CD14-positive monocyte (primary cell): ENCODE results near the gene SLAMF9. TPM values are rescaled to one million over a fixed set of nuclear protein-coding genes. Genes with fewer than 3 reads are reported as not detected.
A peak's percentile ranks its signal among the peaks of the same experiment; 100 is the strongest.

Experiments
- DNase-seq, 3 donors: peaks; one replicate each; pipeline ENCODE4 v3.0.0-alpha.2; 2011 to 2022
- H2AFZ ChIP-seq: 2 replicates; pipeline ENCODE4 v1.6.0; 2012; ENCODE audit warnings: mild to moderate bottlenecking, low read depth, low read length, inconsistent platforms; ENCODE audit not compliant: insufficient read depth, poor library complexity, severe bottlenecking
- H3K27ac ChIP-seq, 2 donors: 1 replicate in 1 of 2; 2 replicates in 1 of 2; pipeline ENCODE4 v1.5.1; 2012 to 2013; ENCODE audit warnings: low read length in 2 of 2, control low read depth in 1 of 2, inconsistent platforms in 1 of 2, low read depth in 1 of 2, mild to moderate bottlenecking in 1 of 2
- H3K27me3 ChIP-seq, 2 donors: one replicate each; pipeline versions ENCODE4 v1.6.0 to v1.6.1; 2011 to 2013; ENCODE audit warnings: low read length in 2 of 2; ENCODE audit not compliant: control insufficient read depth in 2 of 2, insufficient read depth in 2 of 2
- H3K36me3 ChIP-seq, 2 donors: replicated peaks in 1 of 2; 1 replicate in 1 of 2; 2 replicates in 1 of 2; pipeline versions ENCODE4 v1.5.1 to v1.6.1; 2012 to 2013; ENCODE audit warnings: low read length in 2 of 2, control low read depth in 1 of 2, inconsistent platforms in 1 of 2, mild to moderate bottlenecking in 1 of 2; ENCODE audit not compliant: insufficient read depth in 2 of 2, control insufficient read depth in 1 of 2
- H3K4me1 ChIP-seq, 2 donors: 1 replicate in 1 of 2; 2 replicates in 1 of 2; pipeline versions ENCODE4 v1.5.1 to v1.6.1; 2012 to 2013; ENCODE audit warnings: low read length in 2 of 2, control low read depth in 1 of 2, inconsistent platforms in 1 of 2, mild to moderate bottlenecking in 1 of 2, moderate library complexity in 1 of 2; ENCODE audit not compliant: insufficient read depth in 2 of 2, control insufficient read depth in 1 of 2
- H3K4me2 ChIP-seq: replicated peaks from 2 replicates; pipeline ENCODE3; 2012; ENCODE audit warnings: low read length, moderate library complexity, mild to moderate bottlenecking; ENCODE audit not compliant: poor library complexity, severe bottlenecking; ENCODE audit errors: extremely low read depth
- H3K4me3 ChIP-seq, 3 experiments: fragments of 200-600 bp in 1 of 3; sonication (generic) in 1 of 3; replicated peaks in 1 of 3; 1 replicate in 2 of 3; 2 replicates in 1 of 3; pipeline ENCODE4 v1.5.1; 2011 to 2013; ENCODE audit warnings: low read length in 3 of 3, mild to moderate bottlenecking in 3 of 3, control low read depth in 2 of 3, low read depth in 2 of 3, inconsistent platforms in 1 of 3, moderate library complexity in 1 of 3
- H3K79me2 ChIP-seq: 2 replicates; pipeline ENCODE4 v1.6.0; 2012; ENCODE audit warnings: mild to moderate bottlenecking, control low read depth, inconsistent platforms, low read length, moderate library complexity; ENCODE audit not compliant: insufficient read depth
- H3K9ac ChIP-seq: 2 replicates; pipeline ENCODE4 v1.6.0; 2017; ENCODE audit warnings: low read length, mild to moderate bottlenecking; ENCODE audit not compliant: insufficient read depth, poor library complexity, severe bottlenecking
- H3K9me3 ChIP-seq, 2 donors: replicated peaks in 1 of 2; 1 replicate in 1 of 2; 2 replicates in 1 of 2; pipeline versions ENCODE4 v1.5.1 to v1.6.1; 2012 to 2013; ENCODE audit warnings: low read length in 2 of 2, control low read depth in 1 of 2; ENCODE audit not compliant: control insufficient read depth in 1 of 2, insufficient read depth in 1 of 2
- H4K20me1 ChIP-seq: 2 replicates; pipeline ENCODE4 v1.6.0; 2012; ENCODE audit warnings: mild to moderate bottlenecking, low read length, control low read depth, moderate library complexity; ENCODE audit not compliant: insufficient read depth
- H3K27ac Mint-ChIP-seq, 7 donors: one replicate each; pipeline ENCODE4 v1.8.0; 2020; ENCODE audit warnings: mild to moderate bottlenecking in 7 of 7, mixed read lengths in 7 of 7, moderate library complexity in 6 of 7, inconsistent platforms in 2 of 7
- H3K27me3 Mint-ChIP-seq, 3 donors: one replicate each; pipeline ENCODE4 v1.8.0; 2021 to 2022; ENCODE audit warnings: low read depth in 3 of 3, mild to moderate bottlenecking in 3 of 3, mixed read lengths in 3 of 3, moderate library complexity in 3 of 3, inconsistent platforms in 1 of 3
- H3K36me3 Mint-ChIP-seq, 2 donors: one replicate each; pipeline ENCODE4 v1.8.0; 2020; ENCODE audit warnings: mixed read lengths in 2 of 2, inconsistent platforms in 1 of 2, mild to moderate bottlenecking in 1 of 2
- H3K4me1 Mint-ChIP-seq: one replicate; pipeline ENCODE4 v1.8.0; 2020; ENCODE audit warnings: mild to moderate bottlenecking, mixed read lengths
- H3K4me3 Mint-ChIP-seq, 2 donors: one replicate each; pipeline ENCODE4 v1.8.0; 2020; ENCODE audit warnings: mild to moderate bottlenecking in 2 of 2, mixed read lengths in 2 of 2, moderate library complexity in 1 of 2
- H3K9me3 Mint-ChIP-seq, 7 donors: one replicate each; pipeline ENCODE4 v1.8.0; 2020 to 2022; ENCODE audit warnings: mixed read lengths in 7 of 7, mild to moderate bottlenecking in 6 of 7, moderate library complexity in 6 of 7, inconsistent platforms in 2 of 7
- WGBS: methylation state at CpG from one replicate; pipeline ENCODE4 v1.1.5; 2013; ENCODE audit warnings: missing lambda C conversion rate; ENCODE audit not compliant: insufficient coverage; 5-methylcytosine and 5-hydroxymethylcytosine counted together
- intact Hi-C, 2 donors: fragments of 100-400 bp; cut with micrococcal nuclease; formaldehyde crosslinking; loops; one replicate each; pipeline versions ENCODE4 v1.15.0 to v1.15.1; 2023
- polyA plus RNA-seq, 3 donors: library from polyadenylated mRNA; depleted of rRNA in 1 of 3; unstranded in 2 of 3; stranded (reverse) in 1 of 3; fragments of 300-500 nt in 2 of 3; fragments of >200 nt in 1 of 3; fragmentation: Illumina TruSeq in 2 of 3; gene quantifications; 1 replicate in 2 of 3; 2 replicates in 1 of 3; pipeline ENCODE4 v1.2.3, GENCODE V29; 2012 to 2021
- TF ChIP-seq, protein P1 (sequence below): fragments of 200-600 bp; IDR thresholded peaks from one replicate; pipeline ENCODE4 v1.8.0; 2022; ENCODE audit warnings: antibody characterized with exemption, mild to moderate bottlenecking

The SLAMF9 gene
- polyA plus RNA-seq, 3 donors: 0.17 TPM; not detected in 2

DNA sequence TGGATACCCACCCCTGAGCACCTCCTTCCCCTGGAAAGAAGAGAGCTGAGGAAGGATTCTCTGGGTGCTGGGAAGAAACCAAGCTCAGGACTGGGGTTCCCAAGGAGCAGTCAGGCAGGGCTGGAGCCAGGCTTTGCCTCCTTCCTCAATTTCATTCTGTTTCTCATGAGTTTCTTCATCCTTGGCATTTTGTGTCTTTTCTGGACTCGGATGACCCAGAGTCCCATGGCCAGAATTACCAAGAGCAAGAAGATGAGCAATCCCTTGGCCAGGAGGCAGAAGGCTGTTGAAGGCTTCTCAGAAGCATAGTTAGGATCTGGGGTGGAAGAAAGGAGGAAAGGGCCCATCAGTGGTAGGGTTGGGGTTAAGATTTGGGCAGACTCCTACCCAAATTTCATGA lies 2.5 kb downstream of the SLAMF9 start:
- WGBS: 100% methylated on average over 1 of the region's 1 CpG
- peaks cover 0 to 5% of the 10 kb centered on the region in 2 donors for H3K36me3 Mint-ChIP-seq
- Histone ChIP-seq H3K36me3 (no peaks in the 10 kb centered on the region), H2AFZ (no peak overlapping the region), H3K27me3 (peaks cover 0 to under 1% of the 10 kb centered on the region in 2 donors), H3K9me3 (no peaks in the 10 kb centered on the region), H3K9ac (no peak overlapping the region), H3K79me2 (no peaks in the 10 kb centered on the region), H3K27ac (no peak overlapping the region), H3K4me3 (no peak overlapping the region), H3K4me1 (peaks cover 14 to 23% of the 10 kb centered on the region in 2 donors), H4K20me1 (no peaks in the 10 kb centered on the region), H3K4me2 (no peak overlapping the region)
- intact Hi-C loops: no loop called here
- peaks cover 25% of the 10 kb centered on the region for H3K4me1 Mint-ChIP-seq
- H3K9me3 Mint-ChIP-seq: peaks cover 0 to 3% (median 0%) of the 10 kb centered on the region in 7 donors
- H3K27ac Mint-ChIP-seq: peak overlapping the region in 2 of 7 donors; percentile 9 to 19
- H3K4me3 Mint-ChIP-seq: no peak overlapping the region
- TF ChIP-seq, protein P1, sequence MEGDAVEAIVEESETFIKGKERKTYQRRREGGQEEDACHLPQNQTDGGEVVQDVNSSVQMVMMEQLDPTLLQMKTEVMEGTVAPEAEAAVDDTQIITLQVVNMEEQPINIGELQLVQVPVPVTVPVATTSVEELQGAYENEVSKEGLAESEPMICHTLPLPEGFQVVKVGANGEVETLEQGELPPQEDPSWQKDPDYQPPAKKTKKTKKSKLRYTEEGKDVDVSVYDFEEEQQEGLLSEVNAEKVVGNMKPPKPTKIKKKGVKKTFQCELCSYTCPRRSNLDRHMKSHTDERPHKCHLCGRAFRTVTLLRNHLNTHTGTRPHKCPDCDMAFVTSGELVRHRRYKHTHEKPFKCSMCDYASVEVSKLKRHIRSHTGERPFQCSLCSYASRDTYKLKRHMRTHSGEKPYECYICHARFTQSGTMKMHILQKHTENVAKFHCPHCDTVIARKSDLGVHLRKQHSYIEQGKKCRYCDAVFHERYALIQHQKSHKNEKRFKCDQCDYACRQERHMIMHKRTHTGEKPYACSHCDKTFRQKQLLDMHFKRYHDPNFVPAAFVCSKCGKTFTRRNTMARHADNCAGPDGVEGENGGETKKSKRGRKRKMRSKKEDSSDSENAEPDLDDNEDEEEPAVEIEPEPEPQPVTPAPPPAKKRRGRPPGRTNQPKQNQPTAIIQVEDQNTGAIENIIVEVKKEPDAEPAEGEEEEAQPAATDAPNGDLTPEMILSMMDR: no peak
- peaks cover 0 to 11% (median 0%) of the 10 kb centered on the region in 3 donors for H3K27me3 Mint-ChIP-seq
- DNase-seq: peak in 2 of 3 donors; percentile 7 to 70

DNA sequence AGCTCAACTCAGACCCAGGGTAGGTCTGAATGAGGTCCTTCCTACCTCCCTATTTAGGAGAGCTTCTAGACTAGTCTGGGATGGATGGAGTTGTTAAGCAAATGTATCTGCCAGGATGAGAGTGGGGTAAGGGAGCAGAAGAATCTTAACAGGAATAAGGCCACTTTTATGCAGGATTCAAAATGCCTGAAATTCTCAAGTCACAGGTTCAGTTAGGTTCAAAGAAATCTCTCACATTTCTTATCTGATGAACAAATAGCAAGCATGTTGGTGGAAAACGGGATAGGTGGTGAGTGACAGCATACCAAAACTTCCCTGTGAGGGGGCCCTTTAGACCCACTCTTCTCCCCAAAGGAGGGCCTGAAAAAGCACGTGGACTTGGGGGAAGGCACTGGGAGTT lies 3.0 kb downstream of the SLAMF9 start:
- Mint-ChIP-seq H3K27ac (peak overlapping the region in 2 of 7 donors; percentile 11 to 24), H3K27me3 (peaks cover 1 to 17% (median 1%) of the 10 kb centered on the region in 3 donors), H3K4me3 (no peak overlapping the region), H3K9me3 (peaks cover 0 to 4% (median 0%) of the 10 kb centered on the region in 7 donors), H3K4me1 (peaks cover 27% of the 10 kb centered on the region), H3K36me3 (peaks cover 0 to 5% of the 10 kb centered on the region in 2 donors)
- Histone ChIP-seq H3K79me2 (no peaks in the 10 kb centered on the region), H3K4me1 (peaks cover 14 to 24% of the 10 kb centered on the region in 2 donors), H4K20me1 (no peaks in the 10 kb centered on the region), H3K9me3 (no peaks in the 10 kb centered on the region), H3K4me3 (no peak overlapping the region), H3K27ac (no peak overlapping the region), H3K9ac (no peak overlapping the region), H2AFZ (no peak overlapping the region), H3K36me3 (no peaks in the 10 kb centered on the region), H3K4me2 (no peak overlapping the region), H3K27me3 (peaks cover 0 to 6% of the 10 kb centered on the region in 2 donors)
- intact Hi-C loops: no loop called here
- DNase-seq: no peak
- WGBS: no CpG with 5 or more reads among the region's 2 CpGs
- TF ChIP-seq, protein P1: no peak
